NCI-H1092 treated with DMSO at 0.1 percent for 48 hours (cell line): Measurements from ENCODE around the gene OR7C2.

ENCODE experiments used
- DNase-seq: peaks from one replicate; lab custom pipeline; 2025; lab: John Stamatoyannopoulos, UW

The OR7C2 gene

GRCh38 chr19:14979476-14980255, 38.4 kb downstream of the OR7C2 start, which contains the start of gene SLC1A6:
TSS of gene SLC1A6 (minus strand) at chr19:14979864. CDS start at chr19:14972910, 6,954 bp downstream.
- no peak for DNase-seq

GRCh38 chr19:14985133-14985532, 43.8 kb downstream of the OR7C2 start:
- no peak for DNase-seq
